Smooth muscle cell (in vitro differentiated cells): Measurements from ENCODE around the gene MAGEH1. TPM values are rescaled to one million over a fixed set of nuclear protein-coding genes. Genes with fewer than 3 reads are reported as not detected.
"Not testable (repeated sequence)": the region's sequence is repeated elsewhere in the genome, so short reads cannot be mapped to it uniquely, and the experiment has no call there.

ENCODE experiments used
- DNase-seq: peaks from one replicate; lab custom pipeline; 2025; ENCODE audit not compliant: unreplicated experiment; lab: John Stamatoyannopoulos, UW
- H2AFZ ChIP-seq: fragments of 200-600 bp; sonication (generic); 2 replicates; pipeline ENCODE4 v1.6.0; 2016; ENCODE audit warnings: antibody characterized with exemption, low read depth, mild to moderate bottlenecking
- H3F3A ChIP-seq: fragments of 200-600 bp; sonication (generic); 2 replicates; pipeline ENCODE4 v1.6.0; 2017; ENCODE audit warnings: antibody characterized with exemption, low read depth
- H3K27ac ChIP-seq: fragments of 200-600 bp; sonication (generic); 2 replicates; pipeline ENCODE4 v1.5.1; 2016; ENCODE audit warnings: low read depth, mild to moderate bottlenecking
- H3K27me3 ChIP-seq: fragments of 200-600 bp; sonication (generic); 2 replicates; pipeline ENCODE4 v1.6.1; 2016; ENCODE audit warnings: low read depth, mild to moderate bottlenecking
- H3K36me3 ChIP-seq: fragments of 200-600 bp; sonication (generic); 2 replicates; pipeline ENCODE4 v1.5.1; 2016; ENCODE audit warnings: low read depth
- H3K4me1 ChIP-seq: fragments of 200-600 bp; sonication (generic); 2 replicates; pipeline ENCODE4 v1.5.1; 2016; ENCODE audit warnings: low read depth
- H3K4me2 ChIP-seq: fragments of 200-600 bp; sonication (generic); 2 replicates; pipeline ENCODE4 v1.6.0; 2016; ENCODE audit warnings: mild to moderate bottlenecking
- H3K4me3 ChIP-seq: fragments of 200-600 bp; sonication (generic); 2 replicates; pipeline ENCODE4 v1.5.1; 2016; ENCODE audit warnings: mild to moderate bottlenecking
- H3K79me2 ChIP-seq: fragments of 200-600 bp; sonication (generic); 2 replicates; pipeline ENCODE4 v1.6.0; 2016; ENCODE audit warnings: low read depth, mild to moderate bottlenecking
- H3K9ac ChIP-seq: fragments of 200-600 bp; sonication (generic); 2 replicates; pipeline ENCODE4 v1.6.0; 2016; ENCODE audit warnings: low read depth
- H3K9me3 ChIP-seq: fragments of 200-600 bp; sonication (generic); replicated peaks from 2 replicates; pipeline ENCODE4 v1.5.1; 2016; ENCODE audit warnings: low read depth
- H4K20me1 ChIP-seq: fragments of 200-600 bp; sonication (generic); 2 replicates; pipeline ENCODE4 v1.6.0; 2016; ENCODE audit warnings: low read depth
- WGBS: methylation state at CpG from one replicate; pipeline ENCODE4 v1.1.7; 2016; ENCODE audit warnings: low lambda C conversion rate; 5-methylcytosine and 5-hydroxymethylcytosine counted together
- polyA plus RNA-seq: library from polyadenylated mRNA; unstranded; fragments of >200 nt; fragmentation: Nextera tagmentation; extraction: Ambion mirVana; gene quantifications from 2 replicates; pipeline ENCODE4 v1.2.1, GENCODE V29; 2016
- total RNA-seq: library from RNA; depleted of rRNA; stranded (reverse); fragments of >200 nt; gene quantifications from 2 replicates; pipeline ENCODE4 v1.2.3, GENCODE V29; 2014
- TF ChIP-seq, protein P1 (sequence below): fragments of 200-600 bp; sonication (generic); IDR thresholded peaks from 2 replicates; pipeline ENCODE4 v1.5.1; 2017; ENCODE audit warnings: borderline replicate concordance, mild to moderate bottlenecking, antibody characterized with exemption; ENCODE audit not compliant: insufficient read depth, poor library complexity, severe bottlenecking

Gene MAGEH1, protein sequence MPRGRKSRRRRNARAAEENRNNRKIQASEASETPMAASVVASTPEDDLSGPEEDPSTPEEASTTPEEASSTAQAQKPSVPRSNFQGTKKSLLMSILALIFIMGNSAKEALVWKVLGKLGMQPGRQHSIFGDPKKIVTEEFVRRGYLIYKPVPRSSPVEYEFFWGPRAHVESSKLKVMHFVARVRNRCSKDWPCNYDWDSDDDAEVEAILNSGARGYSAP
- total RNA-seq, result 81.3 and 97.4 TPM in 2 replicates
- 66.0 and 95.8 TPM in 2 replicates for polyA plus RNA-seq

DNA sequence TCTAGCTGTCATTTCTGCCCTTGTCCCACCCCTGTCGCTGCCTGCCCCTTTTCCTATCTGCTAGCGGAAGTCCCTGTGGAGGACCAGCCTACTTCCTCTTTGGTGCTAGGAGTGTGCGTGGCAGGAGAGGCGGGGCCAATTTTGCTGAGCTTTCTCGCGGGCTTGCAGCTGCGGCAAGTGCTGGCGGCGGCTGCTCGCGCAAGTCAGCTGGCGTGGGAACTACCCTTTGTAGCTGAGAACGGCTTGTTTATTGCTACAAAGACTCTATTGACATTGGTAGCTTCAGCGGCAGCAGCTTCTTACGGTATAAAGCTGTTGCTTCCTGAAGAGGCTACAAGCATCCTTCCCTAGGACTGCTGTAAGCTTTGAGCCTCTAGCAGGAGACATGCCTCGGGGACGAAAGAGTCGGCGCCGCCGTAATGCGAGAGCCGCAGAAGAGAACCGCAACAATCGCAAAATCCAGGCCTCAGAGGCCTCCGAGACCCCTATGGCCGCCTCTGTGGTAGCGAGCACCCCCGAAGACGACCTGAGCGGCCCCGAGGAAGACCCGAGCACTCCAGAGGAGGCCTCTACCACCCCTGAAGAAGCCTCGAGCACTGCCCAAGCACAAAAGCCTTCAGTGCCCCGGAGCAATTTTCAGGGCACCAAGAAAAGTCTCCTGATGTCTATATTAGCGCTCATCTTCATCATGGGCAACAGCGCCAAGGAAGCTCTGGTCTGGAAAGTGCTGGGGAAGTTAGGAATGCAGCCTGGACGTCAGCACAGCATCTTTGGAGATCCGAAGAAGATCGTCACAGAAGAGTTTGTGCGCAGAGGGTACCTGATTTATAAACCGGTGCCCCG, at the start of gene MAGEH1:
TSS of gene MAGEH1 (plus strand) at position 138 of the 843 bp plus-strand sequence. CDS start at position 386, 248 bp downstream.
- H3K36me3 ChIP-seq, result no peaks in the 10 kb centered on the region
- DNase-seq, result peak; percentile 26
- TF ChIP-seq, protein P1, sequence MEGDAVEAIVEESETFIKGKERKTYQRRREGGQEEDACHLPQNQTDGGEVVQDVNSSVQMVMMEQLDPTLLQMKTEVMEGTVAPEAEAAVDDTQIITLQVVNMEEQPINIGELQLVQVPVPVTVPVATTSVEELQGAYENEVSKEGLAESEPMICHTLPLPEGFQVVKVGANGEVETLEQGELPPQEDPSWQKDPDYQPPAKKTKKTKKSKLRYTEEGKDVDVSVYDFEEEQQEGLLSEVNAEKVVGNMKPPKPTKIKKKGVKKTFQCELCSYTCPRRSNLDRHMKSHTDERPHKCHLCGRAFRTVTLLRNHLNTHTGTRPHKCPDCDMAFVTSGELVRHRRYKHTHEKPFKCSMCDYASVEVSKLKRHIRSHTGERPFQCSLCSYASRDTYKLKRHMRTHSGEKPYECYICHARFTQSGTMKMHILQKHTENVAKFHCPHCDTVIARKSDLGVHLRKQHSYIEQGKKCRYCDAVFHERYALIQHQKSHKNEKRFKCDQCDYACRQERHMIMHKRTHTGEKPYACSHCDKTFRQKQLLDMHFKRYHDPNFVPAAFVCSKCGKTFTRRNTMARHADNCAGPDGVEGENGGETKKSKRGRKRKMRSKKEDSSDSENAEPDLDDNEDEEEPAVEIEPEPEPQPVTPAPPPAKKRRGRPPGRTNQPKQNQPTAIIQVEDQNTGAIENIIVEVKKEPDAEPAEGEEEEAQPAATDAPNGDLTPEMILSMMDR, result no peak
- no peaks in the 10 kb centered on the region for H3K4me1 ChIP-seq
- H3K79me2 ChIP-seq, result peaks cover 11% of the 10 kb centered on the region
- H3K9ac ChIP-seq, result peak within 1 kb of the TSS; percentile 65
- H3K9me3 ChIP-seq, result no peaks in the 10 kb centered on the region
- H3K27me3 ChIP-seq, result no peaks in the 10 kb centered on the region
- H3K4me2 ChIP-seq, result peak within 1 kb of the TSS; percentile 88
- H3K27ac ChIP-seq, result peak within 1 kb of the TSS; percentile 48
- WGBS, result 42% methylated on average over 43 of the region's 43 CpGs
- peak within 1 kb of the TSS; percentile 71 for H3K4me3 ChIP-seq
- no peaks in the 10 kb centered on the region for H3F3A ChIP-seq
- H4K20me1 ChIP-seq, result no peaks in the 10 kb centered on the region
- peak within 1 kb of the TSS; percentile 80 for H2AFZ ChIP-seq

DNA sequence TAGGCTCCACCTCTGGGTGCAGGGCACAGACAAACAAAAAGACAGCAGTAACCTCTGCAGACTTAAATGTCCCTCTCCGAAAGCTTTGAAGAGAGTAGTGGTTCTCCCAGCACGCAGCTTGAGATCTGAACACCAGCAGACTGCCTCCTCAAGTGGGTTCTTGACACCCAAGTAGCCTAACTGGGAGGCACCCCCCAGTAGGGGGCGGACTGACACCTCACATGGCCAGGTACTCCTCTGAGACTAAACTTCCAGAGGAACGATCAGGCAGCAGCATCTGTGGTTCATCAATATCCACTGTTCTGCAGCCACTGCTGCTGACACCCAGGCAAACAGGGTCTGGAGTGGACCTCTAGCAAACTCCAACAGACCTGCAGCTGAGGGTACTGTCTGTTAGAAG, 24.8 kb upstream of the MAGEH1 start:
- H3K36me3 ChIP-seq, H3F3A ChIP-seq, H3K27me3 ChIP-seq, H2AFZ ChIP-seq, H4K20me1 ChIP-seq, H3K4me2 ChIP-seq, H3K4me3 ChIP-seq, DNase-seq, H3K9ac ChIP-seq, H3K27ac ChIP-seq, H3K4me1 ChIP-seq, H3K79me2 ChIP-seq, H3K9me3 ChIP-seq: not testable (repeated sequence)
- WGBS, result 68% methylated on average over 4 of the region's 4 CpGs

DNA sequence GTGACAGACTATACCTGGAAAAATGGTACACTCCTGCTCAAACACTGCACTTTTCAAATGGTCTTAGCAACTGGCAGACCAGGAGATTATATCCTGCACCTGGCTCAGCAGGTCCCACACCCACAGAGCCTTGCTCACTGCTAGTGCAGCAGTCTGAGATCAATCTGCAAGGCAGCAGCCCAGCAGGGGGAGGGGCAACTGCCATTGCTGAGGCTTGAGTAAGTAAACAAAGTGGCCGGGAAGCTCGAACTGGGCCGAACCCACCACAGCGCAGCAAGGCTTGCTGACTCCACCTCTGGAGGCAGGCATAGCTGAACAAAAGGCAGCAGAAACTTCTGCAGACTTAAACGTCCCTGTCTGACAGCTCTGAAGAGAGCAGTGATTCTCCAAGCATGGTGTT, 8.5 kb upstream of the MAGEH1 start:
- not testable (repeated sequence) for H4K20me1 ChIP-seq, H3K27ac ChIP-seq, H3K9ac ChIP-seq, H3K79me2 ChIP-seq, H3F3A ChIP-seq, H2AFZ ChIP-seq, H3K36me3 ChIP-seq, H3K4me3 ChIP-seq, H3K4me2 ChIP-seq, H3K4me1 ChIP-seq, H3K27me3 ChIP-seq, DNase-seq, H3K9me3 ChIP-seq
- WGBS, result 74% methylated on average over 5 of the region's 5 CpGs

DNA sequence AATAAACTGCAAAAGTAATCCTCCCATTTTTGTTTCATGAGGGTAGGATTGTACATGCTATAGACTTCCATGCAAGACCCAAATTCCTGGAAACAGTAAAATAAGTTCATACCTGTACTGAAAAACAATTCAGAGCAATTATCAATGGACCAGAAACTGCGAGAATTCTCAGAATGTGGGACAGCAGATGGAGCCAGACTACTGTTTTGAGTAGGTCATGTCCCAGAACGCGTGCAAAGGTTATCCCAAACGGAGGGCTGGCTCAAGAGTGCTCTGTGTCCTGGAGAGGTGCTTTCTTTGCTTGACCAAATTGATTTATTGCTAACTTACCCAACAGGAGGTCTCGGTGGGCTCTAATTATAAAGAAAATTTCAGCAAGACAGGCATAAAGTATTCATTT, 1.7 kb upstream of the MAGEH1 start:
- H3K4me2 ChIP-seq, result no peak overlapping the region
- WGBS, result 35% methylated on average over 5 of the region's 5 CpGs
- no peak overlapping the region for H2AFZ ChIP-seq
- no peaks in the 10 kb centered on the region for H3K36me3 ChIP-seq
- H3K9ac ChIP-seq, result no peak overlapping the region
- peaks cover 11% of the 10 kb centered on the region for H3K79me2 ChIP-seq
- H3K4me3 ChIP-seq, result no peak overlapping the region
- H3K27ac ChIP-seq, result no peak overlapping the region
- TF ChIP-seq, protein P1, result peak; percentile 11
- no peak for DNase-seq
- no peaks in the 10 kb centered on the region for H3K9me3 ChIP-seq
- H4K20me1 ChIP-seq, result no peaks in the 10 kb centered on the region
- H3K4me1 ChIP-seq, result no peaks in the 10 kb centered on the region
- H3F3A ChIP-seq, result no peaks in the 10 kb centered on the region
- no peaks in the 10 kb centered on the region for H3K27me3 ChIP-seq
